Neural cell (in vitro differentiated cells): Measurements from ENCODE around the gene CRIM1.

Source experiments
- POLR2AphosphoS5 ChIP-seq: IDR thresholded peaks from 2 replicates; pipeline ENCODE4 v1.6.1; 2012
- RAD21 ChIP-seq: fragments of 450-650 bp; conservative IDR thresholded peaks from 2 replicates; pipeline ENCODE4 v1.6.1; 2014; ENCODE audit warnings: antibody characterized with exemption, mild to moderate bottlenecking, moderate library complexity
- TF ChIP-seq, protein P1 (sequence below): fragments of 450-650 bp; IDR thresholded peaks from 2 replicates; pipeline ENCODE4 v1.5.1; 2014; ENCODE audit warnings: antibody characterized with exemption, mild to moderate bottlenecking, moderate library complexity; ENCODE audit not compliant: poor library complexity, severe bottlenecking

DNA sequence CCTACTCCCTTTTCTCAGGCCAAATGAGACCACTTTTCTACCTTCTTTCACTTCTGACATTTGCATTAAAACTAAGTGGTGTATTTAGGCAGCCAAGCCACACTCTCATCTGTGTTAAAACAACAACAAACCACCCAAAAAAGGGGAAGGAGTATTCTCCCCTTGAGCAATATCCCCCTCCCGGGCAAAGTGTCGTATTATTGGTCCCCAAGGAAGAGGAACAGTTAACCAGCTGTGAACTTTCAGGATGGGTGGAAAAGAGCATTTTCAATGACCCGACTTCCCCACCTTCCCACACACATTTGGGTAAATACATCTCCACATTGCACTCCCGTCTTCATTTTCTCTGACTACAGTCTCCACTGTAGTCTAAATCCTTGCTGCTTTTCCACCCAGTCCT lies 198.1 kb downstream of the CRIM1 start:
- no peak for TF ChIP-seq RAD21
- TF ChIP-seq, protein P1, sequence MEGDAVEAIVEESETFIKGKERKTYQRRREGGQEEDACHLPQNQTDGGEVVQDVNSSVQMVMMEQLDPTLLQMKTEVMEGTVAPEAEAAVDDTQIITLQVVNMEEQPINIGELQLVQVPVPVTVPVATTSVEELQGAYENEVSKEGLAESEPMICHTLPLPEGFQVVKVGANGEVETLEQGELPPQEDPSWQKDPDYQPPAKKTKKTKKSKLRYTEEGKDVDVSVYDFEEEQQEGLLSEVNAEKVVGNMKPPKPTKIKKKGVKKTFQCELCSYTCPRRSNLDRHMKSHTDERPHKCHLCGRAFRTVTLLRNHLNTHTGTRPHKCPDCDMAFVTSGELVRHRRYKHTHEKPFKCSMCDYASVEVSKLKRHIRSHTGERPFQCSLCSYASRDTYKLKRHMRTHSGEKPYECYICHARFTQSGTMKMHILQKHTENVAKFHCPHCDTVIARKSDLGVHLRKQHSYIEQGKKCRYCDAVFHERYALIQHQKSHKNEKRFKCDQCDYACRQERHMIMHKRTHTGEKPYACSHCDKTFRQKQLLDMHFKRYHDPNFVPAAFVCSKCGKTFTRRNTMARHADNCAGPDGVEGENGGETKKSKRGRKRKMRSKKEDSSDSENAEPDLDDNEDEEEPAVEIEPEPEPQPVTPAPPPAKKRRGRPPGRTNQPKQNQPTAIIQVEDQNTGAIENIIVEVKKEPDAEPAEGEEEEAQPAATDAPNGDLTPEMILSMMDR: no peak
- TF ChIP-seq POLR2AphosphoS5: no peak
